PFSK-1 (cell line): ENCODE data around the gene CIDEC.

Experiments
- POLR2AphosphoS5 ChIP-seq: IDR thresholded peaks from 2 replicates; pipeline ENCODE4 v1.6.1; 2012; ENCODE audit warnings: low read depth, mild to moderate bottlenecking, control low read depth, low read length, moderate library complexity
- SIN3A ChIP-seq: IDR thresholded peaks from 2 replicates; pipeline ENCODE4 v1.6.1; 2012; ENCODE audit warnings: mild to moderate bottlenecking, low read length, moderate library complexity, borderline replicate concordance; ENCODE audit not compliant: insufficient read depth

DNA sequence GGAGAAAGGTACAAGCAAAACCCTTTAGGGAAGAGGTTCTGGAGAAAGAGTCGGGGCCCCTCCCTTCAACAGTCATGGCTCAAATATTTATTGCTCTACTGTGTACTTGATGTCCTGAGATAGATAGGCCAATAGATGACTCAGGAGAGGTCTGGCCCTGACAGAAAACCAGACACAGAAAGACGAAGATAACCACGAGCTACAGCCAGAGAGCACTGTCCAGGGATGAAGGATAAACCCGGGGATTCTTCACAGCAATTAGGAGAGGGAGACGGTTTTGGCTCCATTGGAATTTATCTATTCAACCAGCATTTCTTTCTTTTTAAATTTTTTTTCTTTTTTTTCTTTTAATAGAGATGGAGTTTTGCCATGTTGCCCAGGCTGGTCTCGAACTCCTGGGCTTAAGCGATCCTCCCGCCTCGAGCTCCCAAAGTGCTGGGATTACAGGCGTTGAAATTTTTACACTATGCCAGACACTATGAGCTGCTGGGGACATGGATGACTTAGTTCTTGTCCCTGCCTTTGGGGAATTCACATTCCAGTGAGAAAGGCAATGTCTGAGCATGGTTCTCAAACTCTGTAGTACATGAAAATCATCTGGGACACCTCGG, 4.6 kb upstream of the CIDEC start:
- TF ChIP-seq POLR2AphosphoS5, result no peak
- no peak for TF ChIP-seq SIN3A
